KBM-7 (cell line): Measurements from ENCODE around the gene DLEU7.

ENCODE experiments used
- DNase-seq: peaks from one replicate; pipeline ENCODE4 v3.0.0-alpha.2; 2015
- in situ Hi-C: fragments of 300-500 bp; cut with MboI; formaldehyde crosslinking; loops from 2 replicates; pipeline ENCODE4 v1.14.3; 2020; ENCODE audit warnings: low sequenced_read_pairs, low pct_unique_long_range_greater_than_20kb, mixed read lengths

The DLEU7 gene

GRCh38 chr13:50845211-50845610, 1.7 kb upstream of the DLEU7 start:
- DNase-seq: no peak
- in situ Hi-C loops: no loop called here

GRCh38 chr13:50844084-50844875, 788 bp upstream of the DLEU7 start:
- DNase-seq: no peak
- in situ Hi-C loops: no loop called here

- no peak for DNase-seq
- in situ Hi-C loops: no loop called here
These were observed 569 bp downstream of the DLEU7 start for GRCh38 chr13:50842990-50843256.

- no peak for DNase-seq
- in situ Hi-C loops: no loop called here
These were observed 1.1 kb downstream of the DLEU7 start for GRCh38 chr13:50842251-50842989.

- in situ Hi-C loops: no loop called here
- no peak for DNase-seq
These were observed 1.7 kb downstream of the DLEU7 start for GRCh38 chr13:50841786-50842185.

GRCh38 chr13:50840284-50840683, 3.2 kb downstream of the DLEU7 start:
- DNase-seq: no peak
- in situ Hi-C loops: no loop called here

- in situ Hi-C loops: no loop called here
- no peak for DNase-seq
These were observed 3.7 kb downstream of the DLEU7 start for GRCh38 chr13:50839828-50840227.

- DNase-seq: no peak
- in situ Hi-C loops: no loop called here
These were observed 4.8 kb downstream of the DLEU7 start for GRCh38 chr13:50838701-50839100.

GRCh38 chr13:50838031-50838430, 5.5 kb downstream of the DLEU7 start:
- DNase-seq: no peak
- in situ Hi-C loops: no loop called here

GRCh38 chr13:50831512-50831911, 12.0 kb downstream of the DLEU7 start:
- no peak for DNase-seq
- in situ Hi-C loops: no loop called here

- no peak for DNase-seq
- in situ Hi-C loops: no loop called here
These were observed 13.6 kb downstream of the DLEU7 start for GRCh38 chr13:50829896-50830295.

- no peak for DNase-seq
- in situ Hi-C loops: no loop called here
These were observed 14.3 kb downstream of the DLEU7 start for GRCh38 chr13:50829226-50829625.

- DNase-seq: no peak
- in situ Hi-C loops: no loop called here
These were observed 17.5 kb downstream of the DLEU7 start for GRCh38 chr13:50826035-50826434.

GRCh38 chr13:50812242-50812641, 31.2 kb downstream of the DLEU7 start:
- in situ Hi-C loops: no loop called here

GRCh38 chr13:50810998-50811397, 32.5 kb downstream of the DLEU7 start:
- DNase-seq: peak; percentile 69
- in situ Hi-C loops: no loop called here

More at GRCh38 chr13:50812242-50812641, 31.2 kb downstream of the DLEU7 start:
- no peak for DNase-seq

GRCh38 chr13:50810468-50810867, 33.0 kb downstream of the DLEU7 start:
- no peak for DNase-seq
- in situ Hi-C loops: no loop called here

- no peak for DNase-seq
- in situ Hi-C loops: no loop called here
These were observed 34.1 kb downstream of the DLEU7 start for GRCh38 chr13:50809133-50810090.

- in situ Hi-C loops: no loop called here
- DNase-seq: peak; percentile 45
These were observed 37.7 kb downstream of the DLEU7 start for GRCh38 chr13:50805805-50806204.

GRCh38 chr13:50801087-50801931, 42.2 kb downstream of the DLEU7 start:
- in situ Hi-C loops: no loop called here

More at GRCh38 chr13:50801087-50801931, 42.2 kb downstream of the DLEU7 start:
- DNase-seq: peak; percentile 73
